SJSA1 (cell line): ENCODE data around the gene EFCAB6. TPM values are rescaled to one million over a fixed set of nuclear protein-coding genes. Genes with fewer than 3 reads are reported as not detected.

Source experiments
- DNase-seq, 2 experiments: peaks; one replicate each; pipeline ENCODE4 v3.0.0-alpha.2; 2015 to 2020; ENCODE audit warnings: low spot score in 2 of 2, low read depth in 1 of 2
- H3K27ac ChIP-seq: fragments of 250-450 bp; sonication (Bioruptor Pico); 2 replicates; pipeline ENCODE4 v1.5.1; 2020; ENCODE audit warnings: mild to moderate bottlenecking, moderate library complexity
- H3K27me3 ChIP-seq: fragments of 250-450 bp; sonication (Bioruptor Pico); replicated peaks from 2 replicates; pipeline ENCODE4 v1.5.1; 2020; ENCODE audit warnings: mild to moderate bottlenecking, moderate library complexity
- H3K36me3 ChIP-seq: fragments of 250-450 bp; sonication (Bioruptor Pico); 2 replicates; pipeline ENCODE4 v1.5.1; 2020; ENCODE audit warnings: mild to moderate bottlenecking
- H3K4me1 ChIP-seq: fragments of 250-450 bp; sonication (Bioruptor Pico); replicated peaks from 2 replicates; pipeline ENCODE4 v1.6.1; 2021; ENCODE audit warnings: mild to moderate bottlenecking
- H3K4me3 ChIP-seq: fragments of 250-450 bp; sonication (Bioruptor Pico); 2 replicates; pipeline ENCODE4 v1.5.1; 2020; ENCODE audit warnings: mild to moderate bottlenecking
- H3K9me3 ChIP-seq: fragments of 250-450 bp; sonication (Bioruptor Pico); replicated peaks from 2 replicates; pipeline ENCODE4 v1.5.1; 2020; ENCODE audit warnings: mild to moderate bottlenecking
- total RNA-seq: library from RNA; depleted of rRNA; stranded (reverse); fragments of >200 nt; shearing (Covaris generic); gene quantifications from 2 replicates; pipeline ENCODE4 v1.2.3, GENCODE V29; 2014; rRNA removed

The EFCAB6 gene
- total RNA-seq, 1 experiment from 2014 or later, result 0.50 TPM

DNA sequence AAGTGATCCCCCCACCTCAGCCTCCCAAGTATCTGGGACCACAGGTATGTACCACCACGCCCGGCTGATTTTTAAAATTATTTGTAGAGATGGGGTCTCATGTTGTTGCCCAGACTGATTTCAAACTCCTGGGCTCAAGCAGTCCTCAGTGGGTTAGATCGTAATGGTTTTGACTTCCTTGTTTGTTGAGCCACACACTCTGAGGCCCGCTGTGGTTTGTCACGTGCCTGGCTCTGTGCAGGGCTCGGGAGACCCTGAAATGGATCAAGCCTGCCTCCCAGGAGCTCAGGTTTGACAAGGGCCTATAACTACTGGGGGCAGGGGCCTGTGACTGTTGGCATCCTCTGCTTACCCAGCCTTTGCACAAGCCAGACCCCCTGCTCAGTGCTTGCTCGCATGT, 332.1 kb downstream of the EFCAB6 start:
- peaks cover 1% of the 10 kb centered on the region; the same call in 1 of the 2 replicates for H3K27me3 ChIP-seq
- no peaks in the 10 kb centered on the region for H3K9me3 ChIP-seq
- no peak overlapping the region for H3K27ac ChIP-seq
- H3K4me1 ChIP-seq, result no peaks in the 10 kb centered on the region
- DNase-seq, result no peak
- H3K36me3 ChIP-seq, result no peaks in the 10 kb centered on the region
- no peak overlapping the region for H3K4me3 ChIP-seq

DNA sequence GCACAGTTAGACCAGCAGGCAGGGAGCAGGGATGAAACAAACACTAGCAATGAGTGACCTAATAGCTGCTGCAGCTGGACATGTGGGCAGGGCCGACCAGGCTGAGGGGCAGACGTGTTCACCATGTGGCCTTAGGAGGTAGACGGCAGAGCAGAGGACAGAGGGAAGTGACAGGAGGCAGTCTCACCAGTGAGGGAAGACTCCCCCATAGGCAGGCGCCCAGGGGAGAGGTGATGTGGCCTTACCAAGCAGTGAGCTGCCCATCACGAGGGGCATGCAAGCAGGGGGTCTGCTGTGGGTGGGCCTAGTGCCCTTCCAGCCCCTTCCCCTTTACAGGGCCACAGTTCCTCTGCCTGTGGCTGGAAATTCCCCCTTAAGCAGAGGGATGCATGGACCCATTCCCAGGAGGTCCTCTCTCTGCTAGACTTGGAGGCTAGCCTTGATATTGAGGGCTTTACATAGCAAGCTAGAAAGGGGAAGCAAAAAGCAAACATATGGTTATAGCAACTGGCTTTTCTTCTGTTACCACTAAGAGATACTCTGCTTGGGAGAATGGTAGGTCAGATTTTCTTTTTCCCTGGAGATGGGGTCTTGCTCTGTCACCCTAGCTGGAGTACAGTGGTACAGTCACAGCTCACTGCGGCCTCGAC, 332.7 kb downstream of the EFCAB6 start:
- Histone ChIP-seq H3K4me3 (no peak overlapping the region), H3K9me3 (no peaks in the 10 kb centered on the region), H3K27ac (no peak overlapping the region), H3K36me3 (no peaks in the 10 kb centered on the region), H3K4me1 (no peaks in the 10 kb centered on the region), H3K27me3 (no peaks in the 10 kb centered on the region)
- no peak for DNase-seq

Other genes starting within 250 kb of the EFCAB6 start
- not detected in 2 replicates for gene SULT4A1, start 50.2 kb upstream of the EFCAB6 start, total RNA-seq
- gene PNPLA5, start 79.7 kb upstream of the EFCAB6 start, total RNA-seq, result not detected in 2 replicates
- 2.9 and 14.1 TPM in 2 replicates for gene PNPLA3, start 111.5 kb upstream of the EFCAB6 start, total RNA-seq
- gene SAMM50, start 143.1 kb upstream of the EFCAB6 start, total RNA-seq, result 39.8 and 46.3 TPM in 2 replicates
- 22.3 and 33.0 TPM in 2 replicates for gene PARVB, start 212.0 kb upstream of the EFCAB6 start, total RNA-seq